ENCODE data around the gene HAO2. TPM values are rescaled to one million over a fixed set of nuclear protein-coding genes. Genes with fewer than 3 reads are reported as not detected.
"Not testable (repeated sequence)": the region's sequence is repeated elsewhere in the genome, so short reads cannot be mapped to it uniquely, and the experiment has no call there.

Gene HAO2
- total RNA-seq, 1 donor from 2014 or later: not detected

- H3K36me3 Mint-ChIP-seq (ENCODE audit: insufficient read depth): no peaks in the 10 kb centered on the region
- H3K4me1 Mint-ChIP-seq (ENCODE audit: low read depth): peaks cover 12% of the 10 kb centered on the region
- H3K4me3 Mint-ChIP-seq (ENCODE audit: low read depth): no peak overlapping the region
Measured at GRCh38 chr1:119331190-119331515, 37.4 kb upstream of the HAO2 start.

GRCh38 chr1:119331915-119332314, 36.7 kb upstream of the HAO2 start:
- DNase-seq (ENCODE audit: low spot score, unreplicated experiment): no peak
- Mint-ChIP-seq H3K27ac (no peak overlapping the region), H3K36me3 (ENCODE audit: insufficient read depth) (no peaks in the 10 kb centered on the region), H3K27me3 (peaks cover 15% of the 10 kb centered on the region), H3K4me1 (ENCODE audit: low read depth) (peaks cover 12% of the 10 kb centered on the region), H3K9me3 (ENCODE audit: low read depth) (peaks cover 3% of the 10 kb centered on the region), H3K4me3 (ENCODE audit: low read depth) (no peak overlapping the region)
- TF ChIP-seq CTCF (IDR thresholded peaks at IDR 0.05; ENCODE audit: unreplicated experiment): no peak

More at GRCh38 chr1:119331190-119331515, 37.4 kb upstream of the HAO2 start:
- H3K27me3 Mint-ChIP-seq: peaks cover 23% of the 10 kb centered on the region
- H3K27ac Mint-ChIP-seq: no peak overlapping the region
- DNase-seq (ENCODE audit: low spot score, unreplicated experiment): no peak
- no peak for TF ChIP-seq CTCF (IDR thresholded peaks at IDR 0.05; ENCODE audit: unreplicated experiment)
- H3K9me3 Mint-ChIP-seq (ENCODE audit: low read depth): peaks cover 3% of the 10 kb centered on the region

- Mint-ChIP-seq H3K4me1 (ENCODE audit: low read depth) (peaks cover 10% of the 10 kb centered on the region), H3K27ac (no peak overlapping the region), H3K9me3 (ENCODE audit: low read depth) (peaks cover 3% of the 10 kb centered on the region), H3K27me3 (peaks cover 10% of the 10 kb centered on the region), H3K36me3 (ENCODE audit: insufficient read depth) (no peaks in the 10 kb centered on the region), H3K4me3 (ENCODE audit: low read depth) (no peak overlapping the region)
- no peak for DNase-seq (ENCODE audit: low spot score, unreplicated experiment)
- no peak for TF ChIP-seq CTCF (IDR thresholded peaks at IDR 0.05; ENCODE audit: unreplicated experiment)
Measured at GRCh38 chr1:119332622-119333021, 36.0 kb upstream of the HAO2 start.

GRCh38 chr1:119333163-119333896, 35.3 kb upstream of the HAO2 start:
- Mint-ChIP-seq H3K27ac (no peak overlapping the region), H3K36me3 (ENCODE audit: insufficient read depth) (no peaks in the 10 kb centered on the region), H3K9me3 (ENCODE audit: low read depth) (peaks cover 3% of the 10 kb centered on the region), H3K4me3 (ENCODE audit: low read depth) (no peak overlapping the region), H3K27me3 (peaks cover 3% of the 10 kb centered on the region), H3K4me1 (ENCODE audit: low read depth) (peaks cover 6% of the 10 kb centered on the region)
- TF ChIP-seq CTCF (IDR thresholded peaks at IDR 0.05; ENCODE audit: unreplicated experiment): no peak
- no peak for DNase-seq (ENCODE audit: low spot score, unreplicated experiment)

- not testable (repeated sequence) for DNase-seq (ENCODE audit: low spot score, unreplicated experiment); H3K27me3 Mint-ChIP-seq; H3K9me3 Mint-ChIP-seq (ENCODE audit: low read depth); H3K27ac Mint-ChIP-seq; H3K36me3 Mint-ChIP-seq (ENCODE audit: insufficient read depth); H3K4me1 Mint-ChIP-seq (ENCODE audit: low read depth); H3K4me3 Mint-ChIP-seq (ENCODE audit: low read depth)
Measured at GRCh38 chr1:119333897-119334250, 34.7 kb upstream of the HAO2 start.

GRCh38 chr1:119336848-119337247, 31.7 kb upstream of the HAO2 start:
- H3K27me3 Mint-ChIP-seq: no peaks in the 10 kb centered on the region
- no peak overlapping the region for H3K27ac Mint-ChIP-seq
- TF ChIP-seq CTCF (IDR thresholded peaks at IDR 0.05; ENCODE audit: unreplicated experiment): no peak
- peaks cover 3% of the 10 kb centered on the region for H3K9me3 Mint-ChIP-seq (ENCODE audit: low read depth)
- no peak for DNase-seq (ENCODE audit: low spot score, unreplicated experiment)
- H3K36me3 Mint-ChIP-seq (ENCODE audit: insufficient read depth): no peaks in the 10 kb centered on the region
- H3K4me3 Mint-ChIP-seq (ENCODE audit: low read depth): no peak overlapping the region
- peaks cover 20% of the 10 kb centered on the region for H3K4me1 Mint-ChIP-seq (ENCODE audit: low read depth)

Data from progenitor cell of endocrine pancreas (in vitro differentiated cells).